SH-SY5Y (cell line): ENCODE data around the gene LONRF2.

ENCODE experiments used
- GATA2 ChIP-seq: IDR thresholded peaks from 2 replicates; pipeline ENCODE4 v1.6.1; 2011; ENCODE audit warnings: mild to moderate bottlenecking, low read depth, low read length
- GATA3 ChIP-seq: IDR thresholded peaks from 2 replicates; pipeline ENCODE4 v1.6.1; 2011; ENCODE audit warnings: low read depth, mild to moderate bottlenecking, low read length, moderate library complexity

- TF ChIP-seq GATA3 (no peak), GATA2 (no peak)
Observed at GRCh38 chr2:100260712-100261620, 61.3 kb downstream of the LONRF2 start.
